HL-60/S4 treated with retinoic acid at 250 ng/mL for 4 days and 3 days (cell line): ENCODE data around the gene CTXND2.

Experiments
- in situ Hi-C: fragments of 300-500 bp; cut with MboI; formaldehyde crosslinking; loops from 2 replicates; pipeline ENCODE4 v1.7.0; 2022; ENCODE audit warnings: low sequenced_read_pairs

Gene CTXND2

DNA sequence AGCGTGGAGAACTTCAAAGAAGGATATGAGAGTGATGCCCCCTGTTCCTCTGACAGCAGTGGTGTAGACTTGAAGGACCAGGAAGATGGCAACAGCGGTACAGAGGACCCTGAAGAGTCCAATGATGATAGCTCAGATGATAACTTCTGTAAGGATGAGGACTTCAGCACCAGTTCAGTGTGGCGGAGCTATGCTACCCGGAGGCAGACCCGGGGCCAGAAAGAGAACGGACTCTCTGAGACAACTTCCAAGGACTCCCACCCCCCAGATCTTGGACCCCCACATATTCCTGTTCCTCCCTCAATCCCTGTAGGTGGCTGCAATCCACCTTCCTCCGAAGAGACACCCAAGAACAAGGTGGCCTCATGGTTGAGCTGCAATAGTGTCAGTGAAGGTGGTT is 73.7 kb downstream of the CTXND2 start:
- in situ Hi-C loops: no loop called here

DNA sequence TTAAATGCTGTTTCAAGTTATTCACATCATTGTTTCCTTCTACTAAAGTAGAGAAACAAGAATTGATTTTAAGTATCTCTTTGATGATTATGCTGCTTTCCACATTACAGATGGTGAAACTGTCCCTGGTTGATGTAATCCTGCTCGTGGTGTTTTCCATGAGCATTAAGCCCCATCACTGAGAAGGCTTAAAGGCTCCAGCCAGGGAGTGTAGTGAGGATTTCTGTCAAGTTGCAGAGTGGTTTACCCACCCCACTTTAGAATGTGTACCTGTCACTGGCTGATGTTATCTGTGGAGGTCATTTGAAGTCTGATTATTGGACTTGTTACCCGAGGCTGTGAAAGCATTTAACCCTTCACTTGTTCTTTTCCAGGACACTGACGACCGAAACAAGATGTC is 74.8 kb downstream of the CTXND2 start:
- in situ Hi-C loops: no loop called here
